WTC11 (cell line): Measurements from ENCODE around the gene SMCO2. TPM values are rescaled to one million over a fixed set of nuclear protein-coding genes. Genes with fewer than 3 reads are reported as not detected.

ENCODE experiments used
- ARID4B ChIP-seq: sonication (generic); formaldehyde crosslinking; IDR thresholded peaks from 2 replicates; pipeline ENCODE4 v1.8.0; 2023; ENCODE audit warnings: missing genetic modification reagents, mild to moderate bottlenecking, borderline replicate concordance
- ATF2 ChIP-seq: sonication (generic); formaldehyde crosslinking; IDR thresholded peaks from 2 replicates; pipeline ENCODE4 v1.8.1; 2022; ENCODE audit warnings: low read depth, missing genetic modification reagents, borderline replicate concordance
- EMX1 ChIP-seq: fragments of 250-450 bp; sonication (Bioruptor Pico); IDR thresholded peaks from 2 replicates; pipeline ENCODE4 v1.8.0; 2021; ENCODE audit warnings: mild to moderate bottlenecking
- ERG ChIP-seq: fragments of 250-450 bp; sonication (Bioruptor Pico); IDR thresholded peaks from 2 replicates; pipeline ENCODE4 v1.8.0; 2021; ENCODE audit warnings: mild to moderate bottlenecking
- JAZF1 ChIP-seq: fragments of 250-450 bp; sonication (Bioruptor Pico); IDR thresholded peaks from 2 replicates; pipeline ENCODE4 v1.9.0; 2021; ENCODE audit warnings: moderate library complexity, mild to moderate bottlenecking, inconsistent platforms
- KAT7 ChIP-seq: sonication (generic); formaldehyde crosslinking; IDR thresholded peaks from 2 replicates; pipeline ENCODE4 v1.8.1; 2023; ENCODE audit warnings: missing genetic modification reagents, mild to moderate bottlenecking, borderline replicate concordance
- NFE2L1 ChIP-seq: sonication (generic); formaldehyde crosslinking; IDR thresholded peaks from 2 replicates; pipeline ENCODE4 v1.8.1; 2023; ENCODE audit warnings: missing genetic modification reagents
- PRDM15 ChIP-seq: sonication (generic); formaldehyde crosslinking; IDR thresholded peaks from 2 replicates; pipeline ENCODE4 v1.8.0; 2022; ENCODE audit warnings: missing genetic modification reagents
- PRRX2 ChIP-seq: fragments of 250-450 bp; sonication (Bioruptor Pico); IDR thresholded peaks from 2 replicates; pipeline ENCODE4 v1.8.0; 2021; ENCODE audit warnings: mild to moderate bottlenecking
- RORB ChIP-seq: fragments of 250-450 bp; sonication (Bioruptor Pico); IDR thresholded peaks from 2 replicates; pipeline ENCODE4 v1.9.0; 2021; ENCODE audit warnings: mild to moderate bottlenecking
- STAT6 ChIP-seq: sonication (generic); formaldehyde crosslinking; conservative IDR thresholded peaks from 2 replicates; pipeline ENCODE4 v1.8.1; 2023; ENCODE audit warnings: mild to moderate bottlenecking, low read depth, missing genetic modification reagents, moderate library complexity
- TEAD1 ChIP-seq: sonication (generic); formaldehyde crosslinking; IDR thresholded peaks from 2 replicates; pipeline ENCODE4 v1.8.0; 2022; ENCODE audit warnings: mild to moderate bottlenecking, missing genetic modification reagents
- TP53 ChIP-seq: sonication (generic); formaldehyde crosslinking; IDR thresholded peaks from 2 replicates; pipeline ENCODE4 v1.8.1; 2023; ENCODE audit warnings: mild to moderate bottlenecking, missing genetic modification reagents
- ZNF232 ChIP-seq: sonication (generic); formaldehyde crosslinking; IDR thresholded peaks from 2 replicates; pipeline ENCODE4 v1.8.0; 2022; ENCODE audit warnings: mild to moderate bottlenecking, missing genetic modification reagents
- ZNF263 ChIP-seq: sonication (generic); formaldehyde crosslinking; IDR thresholded peaks from 2 replicates; pipeline ENCODE4 v1.8.1; 2022; ENCODE audit warnings: low read depth, mild to moderate bottlenecking, moderate library complexity, missing genetic modification reagents
- ZNF396 ChIP-seq: fragments of 250-450 bp; sonication (Bioruptor Pico); IDR thresholded peaks from 2 replicates; pipeline ENCODE4 v1.8.0; 2021; ENCODE audit warnings: mild to moderate bottlenecking, moderate library complexity, borderline replicate concordance
- ZNF425 ChIP-seq: fragments of 250-450 bp; sonication (Bioruptor Pico); conservative IDR thresholded peaks from 2 replicates; pipeline ENCODE4 v1.9.0; 2021; ENCODE audit warnings: mild to moderate bottlenecking
- total RNA-seq: library from RNA; stranded (reverse); gene quantifications from 3 replicates; pipeline ENCODE4 v1.2.3, GENCODE V29; 2021

Gene SMCO2
- total RNA-seq, 1 experiment from 2014 or later, result 0.52 TPM

GRCh38 chr12:27541031-27541719, 94.6 kb downstream of the SMCO2 start (continued):
- TF ChIP-seq ARID4B (CRISPR knock-in tag), result no peak
- no peak for TF ChIP-seq ATF2 (CRISPR knock-in tag)
- no peak for TF ChIP-seq TP53 (CRISPR knock-in tag)
- TF ChIP-seq EMX1 (CRISPR knock-in tag), result no peak
- TF ChIP-seq TEAD1 (CRISPR knock-in tag), result no peak
- no peak for TF ChIP-seq ZNF232
- TF ChIP-seq PRRX2 (CRISPR knock-in tag), result no peak
- no peak for TF ChIP-seq RORB (CRISPR knock-in tag)
- TF ChIP-seq ZNF425 (CRISPR knock-in tag), result no peak
- TF ChIP-seq ERG (CRISPR knock-in tag), result no peak
- TF ChIP-seq JAZF1 (CRISPR knock-in tag), result no peak
- no peak for TF ChIP-seq KAT7
- TF ChIP-seq ZNF263, result no peak
- no peak for TF ChIP-seq STAT6 (CRISPR knock-in tag)
- no peak for TF ChIP-seq ZNF396
- TF ChIP-seq NFE2L1 (CRISPR knock-in tag), result no peak
- TF ChIP-seq PRDM15 (CRISPR knock-in tag), result no peak
- TF ChIP-seq, all 79 proteins: peak for 0
